ENCODE measurements around the gene OGDHL.

The OGDHL gene

DNA sequence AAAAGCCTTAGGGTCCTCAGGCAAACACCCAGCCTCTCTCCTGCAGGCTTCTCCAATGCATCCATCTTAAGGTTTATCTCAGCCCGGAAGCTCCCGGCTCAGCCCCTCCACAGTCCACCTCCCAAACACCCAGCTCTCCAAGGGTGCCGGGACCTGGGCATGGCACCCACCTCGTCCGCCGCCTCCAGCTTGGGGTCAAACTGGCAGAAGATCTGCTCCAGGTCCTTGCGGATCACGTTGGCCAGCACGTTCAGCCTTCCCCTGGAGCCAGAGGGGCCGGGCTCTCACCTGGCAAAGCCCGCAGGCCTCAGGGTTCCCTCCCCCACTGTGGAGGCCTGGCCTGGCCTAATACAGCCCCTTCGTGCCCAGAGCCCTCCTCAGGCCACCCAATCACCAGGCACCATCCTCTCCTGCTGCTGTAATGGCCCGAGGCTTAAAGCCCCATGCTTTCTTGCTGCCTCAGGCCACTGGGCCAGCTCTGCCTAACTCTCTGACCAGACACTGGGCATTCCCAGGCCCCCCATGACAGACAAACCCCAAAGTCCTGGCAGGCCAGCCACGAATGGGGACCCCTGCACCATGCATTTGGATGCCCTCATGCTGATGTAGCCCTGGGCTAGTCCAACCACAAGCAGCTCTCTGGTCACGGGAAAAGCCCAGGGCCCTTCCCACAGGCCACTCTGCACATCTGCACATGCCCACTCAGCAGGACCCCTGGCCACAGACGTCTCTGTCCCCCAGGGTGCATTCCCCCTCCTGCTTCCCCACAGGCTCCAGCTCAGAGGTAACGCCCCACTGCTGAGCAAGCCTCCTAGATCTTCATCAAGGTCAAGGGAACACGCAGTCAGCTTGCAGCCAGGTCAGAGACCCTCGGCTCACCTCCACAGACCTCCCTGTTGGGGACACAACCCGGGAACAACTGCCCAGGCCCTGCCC lies 12.3 kb downstream of the OGDHL start:
- TF ChIP-seq, protein P1, sequence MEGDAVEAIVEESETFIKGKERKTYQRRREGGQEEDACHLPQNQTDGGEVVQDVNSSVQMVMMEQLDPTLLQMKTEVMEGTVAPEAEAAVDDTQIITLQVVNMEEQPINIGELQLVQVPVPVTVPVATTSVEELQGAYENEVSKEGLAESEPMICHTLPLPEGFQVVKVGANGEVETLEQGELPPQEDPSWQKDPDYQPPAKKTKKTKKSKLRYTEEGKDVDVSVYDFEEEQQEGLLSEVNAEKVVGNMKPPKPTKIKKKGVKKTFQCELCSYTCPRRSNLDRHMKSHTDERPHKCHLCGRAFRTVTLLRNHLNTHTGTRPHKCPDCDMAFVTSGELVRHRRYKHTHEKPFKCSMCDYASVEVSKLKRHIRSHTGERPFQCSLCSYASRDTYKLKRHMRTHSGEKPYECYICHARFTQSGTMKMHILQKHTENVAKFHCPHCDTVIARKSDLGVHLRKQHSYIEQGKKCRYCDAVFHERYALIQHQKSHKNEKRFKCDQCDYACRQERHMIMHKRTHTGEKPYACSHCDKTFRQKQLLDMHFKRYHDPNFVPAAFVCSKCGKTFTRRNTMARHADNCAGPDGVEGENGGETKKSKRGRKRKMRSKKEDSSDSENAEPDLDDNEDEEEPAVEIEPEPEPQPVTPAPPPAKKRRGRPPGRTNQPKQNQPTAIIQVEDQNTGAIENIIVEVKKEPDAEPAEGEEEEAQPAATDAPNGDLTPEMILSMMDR (IDR thresholded peaks at IDR 0.05): no peak
- no peaks in the 10 kb centered on the region for H3K36me3 ChIP-seq (ENCODE audit: control insufficient read depth, insufficient read depth, low read length)
- H3K9ac ChIP-seq: no peak overlapping the region
- no peaks in the 10 kb centered on the region for H3K9me3 ChIP-seq (ENCODE audit: control insufficient read depth, low read length)
- H3K27ac ChIP-seq: no peak overlapping the region
- no peak overlapping the region for H2AFZ ChIP-seq
- H3K4me1 ChIP-seq: no peaks in the 10 kb centered on the region
- H3K4me2 ChIP-seq (ENCODE audit: low read length): no peak overlapping the region
- no peak overlapping the region for H3K4me3 ChIP-seq (ENCODE audit: low read depth, low read length)
- no peaks in the 10 kb centered on the region for H3K79me2 ChIP-seq
- H3K27me3 ChIP-seq (ENCODE audit: control insufficient read depth, insufficient read depth, low read length): no peaks in the 10 kb centered on the region

DNA sequence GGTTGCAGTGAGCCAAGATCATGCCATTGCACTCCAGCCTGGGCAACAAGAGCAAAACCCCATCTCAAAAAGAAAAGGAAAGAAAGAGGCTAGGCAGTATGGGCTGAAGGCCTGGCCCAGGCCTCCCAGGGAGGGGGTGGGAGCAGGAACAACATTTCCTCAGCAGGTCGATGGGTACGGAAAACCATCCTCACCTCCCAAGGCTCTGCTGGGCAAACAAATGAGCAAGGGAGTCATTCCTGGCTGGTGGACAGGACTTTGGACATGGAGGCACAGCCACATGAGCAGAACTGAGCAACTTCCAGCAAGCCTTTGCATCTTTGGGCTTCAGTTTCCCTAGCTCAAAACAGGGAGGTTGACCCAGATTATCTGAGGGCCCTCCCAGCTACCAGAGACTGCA lies 13.0 kb downstream of the OGDHL start:
- no peaks in the 10 kb centered on the region for H3K9me3 ChIP-seq (ENCODE audit: control insufficient read depth, low read length)
- no peak overlapping the region for H3K4me2 ChIP-seq (ENCODE audit: low read length)
- TF ChIP-seq, protein P1 (IDR thresholded peaks at IDR 0.05): no peak
- H3K27ac ChIP-seq: no peak overlapping the region
- no peak overlapping the region for H2AFZ ChIP-seq
- no peak overlapping the region for H3K9ac ChIP-seq
- no peaks in the 10 kb centered on the region for H3K79me2 ChIP-seq
- H3K27me3 ChIP-seq (ENCODE audit: control insufficient read depth, insufficient read depth, low read length): no peaks in the 10 kb centered on the region
- H3K4me1 ChIP-seq: no peaks in the 10 kb centered on the region
- H3K4me3 ChIP-seq (ENCODE audit: low read depth, low read length): no peak overlapping the region
- no peaks in the 10 kb centered on the region for H3K36me3 ChIP-seq (ENCODE audit: control insufficient read depth, insufficient read depth, low read length)

DNA sequence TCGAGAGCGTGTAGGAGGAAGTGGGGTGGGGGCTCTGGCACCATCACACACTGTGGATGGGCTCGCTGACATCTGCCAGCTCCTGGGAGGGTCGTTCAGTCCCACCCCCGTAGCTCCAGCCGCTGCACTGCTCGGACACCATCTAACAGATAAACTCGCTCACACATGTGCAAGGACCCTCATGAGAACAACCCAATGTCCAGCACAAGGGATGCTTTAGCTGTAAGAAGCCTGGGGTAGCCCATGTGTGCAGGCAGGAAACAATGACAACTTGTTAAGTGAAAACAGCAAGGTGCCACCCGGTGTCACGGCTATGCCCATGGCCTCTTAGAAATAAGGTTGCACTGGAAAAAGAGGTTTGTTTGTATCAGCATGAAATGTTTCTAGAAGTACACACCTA lies 14.1 kb downstream of the OGDHL start:
- H3K27ac ChIP-seq: no peak overlapping the region
- TF ChIP-seq, protein P1 (IDR thresholded peaks at IDR 0.05): no peak
- H3K27me3 ChIP-seq (ENCODE audit: control insufficient read depth, insufficient read depth, low read length): no peaks in the 10 kb centered on the region

DNA sequence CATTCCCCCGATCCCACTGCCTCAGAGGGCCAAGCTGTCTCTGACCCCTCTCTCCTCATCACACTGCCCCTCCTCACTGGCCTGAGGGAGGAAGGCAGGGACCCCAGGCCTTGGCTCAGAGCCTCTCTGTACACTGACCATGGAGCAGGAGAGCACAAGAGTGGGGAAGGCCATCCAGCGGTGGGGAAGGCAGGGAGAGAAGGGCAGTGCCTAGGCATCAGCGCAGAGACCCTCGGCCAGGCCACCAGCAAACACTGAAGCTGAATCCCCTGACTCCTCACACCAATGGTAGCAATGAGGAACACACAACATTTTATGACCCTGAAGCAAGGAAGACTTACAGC lies 14.8 kb downstream of the OGDHL start:
- Histone ChIP-seq H3K79me2 (no peaks in the 10 kb centered on the region), H2AFZ (no peak overlapping the region), H3K4me3 (ENCODE audit: low read depth, low read length) (no peak overlapping the region), H3K9me3 (ENCODE audit: control insufficient read depth, low read length) (no peaks in the 10 kb centered on the region), H3K36me3 (ENCODE audit: control insufficient read depth, insufficient read depth, low read length) (no peaks in the 10 kb centered on the region), H3K4me2 (ENCODE audit: low read length) (no peak overlapping the region), H3K4me1 (no peaks in the 10 kb centered on the region), H3K27me3 (ENCODE audit: control insufficient read depth, insufficient read depth, low read length) (no peaks in the 10 kb centered on the region), H3K27ac (no peak overlapping the region), H3K9ac (no peak overlapping the region)
- TF ChIP-seq, protein P1 (IDR thresholded peaks at IDR 0.05): no peak

More for the DNA sequence above, 14.1 kb downstream of the OGDHL start:
- Histone ChIP-seq H3K4me1 (no peaks in the 10 kb centered on the region), H3K79me2 (no peaks in the 10 kb centered on the region), H3K36me3 (ENCODE audit: control insufficient read depth, insufficient read depth, low read length) (no peaks in the 10 kb centered on the region), H3K4me2 (ENCODE audit: low read length) (no peak overlapping the region), H3K9me3 (ENCODE audit: control insufficient read depth, low read length) (no peaks in the 10 kb centered on the region), H3K4me3 (ENCODE audit: low read depth, low read length) (no peak overlapping the region), H3K9ac (no peak overlapping the region), H2AFZ (no peak overlapping the region)
